GDM1 (cell line): ENCODE results near the gene GPC4.
"Not testable (repeated sequence)": the region's sequence is repeated elsewhere in the genome, so short reads cannot be mapped to it uniquely, and the experiment has no call there.

Source experiments
- DNase-seq: peaks from one replicate; lab custom pipeline; 2025; lab: John Stamatoyannopoulos, UW

GPC4 gene

DNA sequence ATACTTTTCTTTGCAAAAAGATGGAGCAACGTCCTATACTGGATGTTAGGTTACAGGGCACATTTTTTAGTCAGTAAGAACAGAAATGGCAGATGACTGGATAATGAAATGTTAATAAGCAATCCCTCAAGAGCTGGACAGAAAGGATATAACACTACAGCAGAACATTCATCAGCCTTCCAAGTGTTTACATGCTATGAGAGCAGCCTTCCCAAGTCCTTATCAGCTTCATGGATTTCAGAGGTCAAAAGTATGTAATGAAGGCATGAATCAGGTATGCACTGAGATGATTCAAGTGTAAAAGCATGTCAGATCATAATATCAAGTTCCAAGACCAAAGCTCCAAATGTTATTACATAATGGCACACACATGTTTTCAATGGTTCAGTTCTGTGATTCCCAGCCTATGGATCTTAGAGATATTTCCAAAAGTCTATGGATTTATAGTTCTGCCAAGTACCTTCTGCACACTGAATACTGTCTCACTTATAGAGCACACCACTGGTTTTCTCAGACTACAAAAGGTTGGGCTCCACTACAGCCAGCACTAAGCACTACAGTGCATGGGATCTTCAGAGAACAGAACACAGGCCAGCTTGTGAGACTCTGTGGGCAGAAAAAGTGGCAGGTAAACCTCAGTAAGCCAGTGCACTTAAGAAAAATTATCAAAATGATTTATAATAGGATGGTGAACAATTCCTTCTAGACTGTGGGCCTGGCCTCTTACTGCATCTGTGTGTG is 49.2 kb downstream of the GPC4 start:
- no peak for DNase-seq

DNA sequence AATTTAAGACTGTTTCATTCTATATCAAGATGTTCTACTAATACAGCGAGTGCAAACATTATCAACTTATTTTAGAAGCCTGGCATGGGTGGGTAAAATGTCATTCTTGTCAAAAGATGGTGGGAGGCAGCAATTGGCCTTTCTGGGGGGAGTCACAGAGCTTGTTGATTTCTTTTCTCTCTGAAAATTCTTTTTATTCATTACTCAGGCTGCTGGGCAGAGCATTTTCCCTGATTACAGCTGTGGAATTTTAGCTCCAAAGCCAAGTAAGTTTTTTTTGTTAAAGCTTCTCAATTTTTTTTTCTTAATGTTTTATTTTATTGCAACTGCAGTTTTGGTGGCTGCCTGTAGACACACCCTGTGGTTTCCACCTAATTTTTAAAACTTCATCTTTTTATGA is 50.4 kb downstream of the GPC4 start:
- DNase-seq, result no peak

DNA sequence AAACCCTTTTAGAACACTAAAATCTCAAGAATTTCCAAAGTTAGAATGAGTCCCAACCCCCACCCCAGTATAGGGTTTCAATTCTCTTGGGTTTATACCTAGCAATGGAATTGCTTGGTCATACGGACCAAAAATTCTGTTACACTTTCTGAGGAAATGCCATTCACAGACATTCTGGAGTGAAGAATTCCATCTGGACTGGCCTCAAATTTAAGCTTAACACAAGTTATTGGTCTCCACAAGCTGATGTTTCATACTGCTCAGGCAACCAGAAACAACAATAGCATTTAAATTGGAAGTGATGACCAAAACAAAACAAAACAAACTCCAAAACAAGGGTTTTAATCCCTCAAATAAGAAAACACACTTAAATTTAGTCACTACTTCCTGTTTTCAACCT is 51.1 kb downstream of the GPC4 start:
- DNase-seq, result no peak

DNA sequence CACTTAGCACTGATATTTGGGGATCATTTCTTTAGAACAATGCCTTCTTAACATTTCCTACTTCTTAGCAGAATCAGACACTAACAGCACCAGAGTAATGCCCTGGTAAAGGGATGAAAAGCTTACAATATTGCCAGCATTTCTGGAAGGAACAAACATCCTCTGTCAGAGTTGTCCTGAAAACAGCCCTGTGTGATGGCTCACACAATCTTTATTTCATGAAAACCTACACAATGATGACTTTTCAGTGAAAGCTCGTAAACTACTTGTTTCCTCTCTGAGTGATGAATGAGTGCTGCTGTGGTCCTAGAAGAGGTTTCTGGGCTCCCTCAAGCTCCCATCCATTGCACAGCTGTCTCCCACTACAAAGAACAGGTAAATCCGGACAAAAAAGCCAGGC is 52.8 kb downstream of the GPC4 start:
- DNase-seq, result no peak

DNA sequence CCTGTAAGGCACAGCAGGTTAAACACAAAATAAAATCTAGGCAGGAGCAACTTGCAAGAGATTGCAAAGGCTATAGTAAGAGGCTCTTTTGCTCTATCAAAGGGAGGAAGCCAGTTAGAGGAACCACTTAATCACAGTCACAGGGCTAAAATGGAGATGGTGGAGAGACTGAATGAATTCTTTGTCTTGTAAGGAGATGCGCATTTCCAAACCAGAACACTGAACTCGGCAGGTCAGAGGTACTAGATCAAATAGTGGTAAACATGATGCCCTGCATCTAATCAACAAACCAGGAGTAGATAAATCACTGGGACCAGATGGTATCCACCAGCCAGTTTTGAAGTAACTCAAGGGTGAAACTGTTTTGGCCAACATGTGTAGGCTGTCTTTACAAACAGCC is 55.8 kb downstream of the GPC4 start:
- no peak for DNase-seq

DNA sequence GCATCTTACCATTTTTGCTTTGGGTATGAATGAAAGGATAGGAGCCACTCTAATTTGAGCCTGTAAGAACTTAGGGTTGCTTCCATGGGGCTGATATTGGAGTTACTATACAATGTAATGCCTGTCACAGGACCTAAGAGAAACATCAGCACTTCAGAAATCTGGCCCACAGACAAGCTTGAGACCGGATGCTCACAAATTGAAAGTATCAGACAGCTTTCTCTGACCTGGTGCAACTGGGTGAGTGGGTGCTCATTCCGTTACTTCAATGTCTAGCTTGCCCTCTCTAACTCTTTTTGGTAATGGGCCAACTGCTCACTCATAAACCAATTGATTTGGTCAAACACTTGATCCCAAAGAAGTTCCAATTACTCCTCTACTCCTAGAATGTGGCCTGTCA is 62.1 kb downstream of the GPC4 start:
- DNase-seq, result no peak

DNA sequence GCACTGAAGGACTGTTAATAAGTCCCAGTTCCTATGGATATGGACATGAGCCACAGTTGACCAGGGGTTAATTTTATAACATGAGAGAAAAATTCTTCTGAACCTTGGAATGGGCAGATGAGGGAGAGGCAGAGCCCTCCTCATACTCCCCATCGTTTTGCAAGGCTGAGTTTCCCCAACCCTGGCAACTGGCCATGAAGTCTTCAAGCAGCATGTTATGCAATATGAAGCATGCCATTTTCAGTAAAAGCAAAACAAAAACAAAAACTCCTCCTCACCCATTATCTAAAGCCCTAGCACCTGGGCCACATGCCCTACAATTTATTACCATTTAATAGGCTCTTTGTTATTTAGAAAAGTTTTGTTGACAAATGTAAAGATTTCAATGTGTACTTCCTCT is 64.5 kb downstream of the GPC4 start:
- DNase-seq, result no peak

DNA sequence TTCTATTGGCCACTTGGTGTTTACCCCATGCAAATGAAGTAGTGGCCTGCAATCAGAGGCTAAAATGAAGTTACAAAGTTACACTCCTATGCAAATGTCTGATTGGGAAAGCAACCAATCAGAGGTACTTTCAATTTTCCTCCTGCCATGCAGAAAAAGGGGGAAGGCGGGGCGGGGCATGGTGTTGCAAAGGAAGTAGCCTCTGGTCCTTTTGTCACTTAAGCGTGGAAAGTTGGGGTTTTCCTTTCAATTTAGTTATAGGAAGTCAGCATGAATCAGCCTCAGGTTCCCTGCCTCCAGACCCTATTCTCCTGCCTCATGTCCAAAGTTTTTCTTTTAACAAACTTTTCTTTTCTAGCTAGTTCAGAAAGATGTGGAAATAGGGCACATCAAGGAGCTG is 69.3 kb downstream of the GPC4 start:
- DNase-seq, result no peak

DNA sequence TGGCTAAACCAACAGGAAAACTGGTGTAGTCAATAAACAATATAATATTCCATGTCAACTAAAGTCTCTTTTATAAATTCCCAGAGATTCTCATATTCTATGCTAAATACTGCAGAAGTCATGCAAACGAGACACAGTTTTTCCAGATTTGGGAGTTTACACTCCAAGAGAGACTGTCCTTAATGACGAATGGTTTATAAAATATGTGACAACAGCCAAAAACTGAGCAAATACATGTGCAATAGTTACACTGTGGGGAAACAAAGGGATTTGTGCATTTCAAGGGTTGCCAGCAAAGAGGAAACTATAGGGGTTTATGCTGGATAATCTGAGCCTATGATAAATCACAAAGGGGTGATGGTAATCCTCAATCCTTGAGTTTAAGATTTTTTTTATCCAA is 75.7 kb downstream of the GPC4 start:
- no peak for DNase-seq

DNA sequence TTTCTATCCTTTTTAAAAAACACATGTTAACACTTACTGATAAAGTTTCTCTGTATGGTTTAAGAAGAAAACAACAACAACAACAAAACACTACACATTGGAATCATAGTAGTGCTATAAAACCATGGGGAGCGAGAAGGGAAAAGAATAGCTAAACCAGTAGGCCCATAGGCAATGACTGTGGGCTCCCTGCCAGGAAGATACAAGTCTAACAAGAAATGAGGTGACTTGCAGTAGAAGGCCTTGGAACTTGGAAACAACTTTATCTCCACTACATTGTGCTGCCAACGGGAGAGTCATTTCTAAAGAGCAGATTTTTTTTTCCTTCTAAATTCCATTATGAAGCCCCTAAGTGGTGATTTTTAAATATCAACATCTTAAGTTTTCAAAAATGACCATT is 78.0 kb downstream of the GPC4 start:
- DNase-seq, result no peak

DNA sequence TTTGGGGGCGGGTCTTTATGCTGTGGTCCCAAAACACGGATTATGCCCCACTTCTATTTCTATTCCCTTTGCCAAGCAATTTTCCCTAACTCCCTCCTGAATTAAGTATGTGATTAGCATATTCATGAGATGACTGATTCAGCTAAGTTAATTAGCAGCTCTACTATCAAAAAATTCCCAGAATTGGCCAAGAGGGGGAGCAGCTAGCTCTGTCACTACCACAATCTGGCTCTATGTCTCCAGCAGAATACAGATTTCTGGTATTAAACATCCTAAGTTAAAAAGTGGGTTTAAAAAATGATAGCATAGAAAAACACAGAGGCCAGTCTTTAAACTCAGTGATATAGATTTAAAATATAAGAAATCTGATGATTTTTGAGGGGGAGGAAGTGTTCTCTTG is 80.3 kb downstream of the GPC4 start:
- DNase-seq, result no peak

DNA sequence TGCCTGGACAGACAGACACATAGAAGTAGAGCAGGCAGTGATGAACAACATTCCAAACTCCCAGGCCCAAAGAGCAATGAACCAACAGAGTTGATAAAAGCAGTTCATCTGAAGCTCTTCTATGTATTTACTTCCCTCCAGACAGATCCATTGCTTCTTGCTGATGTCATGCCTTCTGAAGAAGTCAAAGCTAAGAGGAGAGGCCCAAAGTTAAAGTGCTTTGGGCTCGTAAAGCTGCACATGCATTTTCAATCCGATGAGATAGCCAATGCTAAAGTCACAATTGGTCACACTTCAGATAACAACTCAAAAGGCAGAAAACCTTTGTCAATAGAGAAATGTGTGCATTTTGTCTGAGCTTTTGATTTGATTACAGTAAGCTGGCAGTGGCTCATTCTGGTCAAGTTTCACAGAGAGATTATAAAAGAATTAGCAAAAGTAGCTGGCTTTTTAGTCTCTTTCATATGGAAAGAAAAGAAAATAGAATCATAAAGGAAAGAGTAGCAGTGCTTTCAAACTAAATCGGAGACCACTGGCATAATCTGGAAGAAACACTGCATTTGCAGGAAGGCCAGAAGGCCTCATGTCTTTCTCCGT is 82.0 kb downstream of the GPC4 start:
- DNase-seq, result no peak

DNA sequence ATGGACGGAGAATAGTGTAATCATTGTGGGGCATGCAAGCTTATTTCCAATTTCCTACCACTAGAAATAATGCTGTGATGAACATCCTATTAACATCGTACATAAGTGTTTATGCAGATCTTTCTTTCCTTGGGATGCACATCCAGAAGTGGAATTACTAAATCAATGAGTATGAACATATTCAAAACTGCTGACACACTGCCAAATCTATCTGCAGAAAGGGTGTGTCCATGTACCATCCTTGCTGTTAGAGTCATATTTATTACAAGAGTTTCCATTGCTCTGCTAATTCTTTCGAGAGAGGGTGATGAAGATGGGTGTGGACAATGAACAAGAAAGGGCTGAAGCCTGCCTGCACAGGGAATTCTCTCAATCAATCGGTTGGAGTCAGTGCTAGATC is 82.6 kb downstream of the GPC4 start:
- no peak for DNase-seq

DNA sequence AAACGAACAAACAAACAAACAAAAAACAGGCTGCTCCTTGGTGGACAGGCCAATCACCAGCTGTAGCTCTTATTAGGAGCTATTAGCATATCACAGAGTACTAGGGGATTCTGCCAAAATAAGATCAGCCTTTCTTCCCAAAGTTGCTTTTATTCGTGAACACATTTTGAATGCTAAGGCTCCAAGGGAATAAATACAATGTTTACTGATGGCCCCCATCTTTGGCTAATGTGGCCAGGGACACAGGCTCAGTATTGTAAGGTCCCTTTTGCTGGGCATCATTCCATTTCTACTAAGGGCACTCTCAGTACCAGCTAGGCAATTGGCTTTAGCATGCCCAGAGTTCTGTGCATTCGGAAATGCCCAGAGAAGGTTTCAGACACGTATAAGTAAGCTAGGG is 84.3 kb downstream of the GPC4 start:
- no peak for DNase-seq

DNA sequence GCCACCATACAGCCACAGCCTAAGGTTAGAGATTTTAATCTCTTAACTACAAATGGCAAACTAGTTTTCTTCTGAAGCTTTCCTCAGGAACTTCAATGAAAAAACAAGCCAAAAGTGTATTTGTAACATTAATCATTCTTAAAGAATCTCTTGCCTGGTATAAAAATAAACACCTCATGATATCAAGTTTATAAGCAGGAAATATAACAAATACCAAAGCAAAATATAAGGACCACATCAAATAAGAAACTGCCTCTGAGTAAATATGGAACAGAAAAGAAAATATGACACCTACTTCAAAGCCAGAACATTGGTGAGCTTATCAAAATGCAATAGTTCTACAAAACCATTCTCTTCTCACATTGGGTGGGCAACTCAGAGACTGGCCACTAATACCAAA is 89.9 kb downstream of the GPC4 start:
- no peak for DNase-seq

DNA sequence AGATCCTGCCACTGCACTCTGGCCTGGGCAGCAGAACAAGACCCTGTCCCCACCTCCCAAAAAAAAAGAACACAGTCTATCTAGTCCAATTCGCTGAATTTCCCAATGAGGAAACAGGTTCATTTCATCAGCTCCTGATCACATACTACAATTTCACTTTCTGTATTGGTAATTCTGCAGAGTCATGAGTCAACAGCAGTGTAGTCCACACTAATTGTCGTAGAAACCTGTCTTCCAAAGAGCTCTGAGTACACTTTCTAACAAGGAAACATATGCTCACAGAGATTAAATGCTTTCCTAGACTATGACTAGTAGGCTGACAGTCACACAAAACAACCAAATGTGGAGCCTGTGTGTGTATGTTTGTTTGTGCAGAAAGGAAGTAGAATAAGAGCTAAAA is 91.9 kb downstream of the GPC4 start:
- DNase-seq, result no peak

DNA sequence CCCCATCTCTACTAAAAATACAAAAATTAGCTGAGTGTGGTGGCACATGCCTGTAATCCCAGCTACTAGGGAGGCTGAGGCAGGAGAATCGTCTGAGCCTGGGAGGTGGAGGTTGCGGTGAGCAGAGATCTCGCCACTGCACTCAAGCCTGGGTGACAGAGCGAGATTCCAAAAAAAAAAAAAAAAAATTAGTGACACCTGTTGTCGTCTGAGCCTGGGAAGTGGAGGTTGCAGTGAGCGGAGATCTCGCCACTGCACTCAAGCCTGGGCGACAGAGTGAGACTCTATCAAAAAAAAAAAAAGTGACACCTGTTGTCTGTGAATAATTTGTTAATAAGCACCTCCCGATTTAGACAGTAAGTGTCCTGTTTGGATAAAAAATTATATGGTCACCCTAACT is 93.0 kb downstream of the GPC4 start:
- DNase-seq, result not testable (repeated sequence)

DNA sequence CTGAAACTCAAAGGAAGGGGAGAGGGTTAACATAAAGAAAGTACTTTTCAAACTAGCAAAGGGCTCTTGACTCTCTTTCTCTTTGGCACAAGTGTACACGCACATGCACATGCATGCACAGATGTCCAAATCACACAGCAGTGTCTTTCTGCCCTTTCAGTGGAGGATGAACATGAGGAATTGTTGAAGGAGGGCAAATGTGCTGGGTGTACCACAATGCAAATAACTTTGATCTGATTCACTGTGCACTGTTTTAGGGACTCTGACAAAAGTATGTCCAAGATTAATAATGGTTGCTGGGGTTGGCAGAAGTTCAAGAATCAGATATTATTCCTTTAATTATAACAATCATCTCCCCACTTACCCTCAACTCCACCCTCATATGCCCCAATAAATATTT is 93.8 kb downstream of the GPC4 start:
- DNase-seq, result no peak

DNA sequence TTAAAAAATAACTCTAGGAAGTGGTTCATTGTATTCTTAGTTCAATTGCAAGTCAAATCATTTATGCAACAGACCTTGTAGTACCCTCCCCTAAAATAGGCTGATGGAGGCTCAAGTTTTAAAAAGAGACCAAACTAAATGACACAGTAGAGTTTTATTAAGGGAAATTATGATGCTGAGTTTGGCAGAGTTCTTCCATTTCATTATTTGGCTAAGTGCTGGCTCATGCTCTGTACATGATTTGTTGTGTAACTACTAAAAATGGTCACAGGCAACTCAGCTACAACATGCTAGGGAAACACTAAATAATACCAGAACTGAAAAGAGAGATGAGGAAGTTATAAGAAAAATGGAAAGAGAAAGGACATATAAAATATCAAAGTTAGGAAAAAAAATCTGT is 101.0 kb downstream of the GPC4 start:
- DNase-seq, result no peak

DNA sequence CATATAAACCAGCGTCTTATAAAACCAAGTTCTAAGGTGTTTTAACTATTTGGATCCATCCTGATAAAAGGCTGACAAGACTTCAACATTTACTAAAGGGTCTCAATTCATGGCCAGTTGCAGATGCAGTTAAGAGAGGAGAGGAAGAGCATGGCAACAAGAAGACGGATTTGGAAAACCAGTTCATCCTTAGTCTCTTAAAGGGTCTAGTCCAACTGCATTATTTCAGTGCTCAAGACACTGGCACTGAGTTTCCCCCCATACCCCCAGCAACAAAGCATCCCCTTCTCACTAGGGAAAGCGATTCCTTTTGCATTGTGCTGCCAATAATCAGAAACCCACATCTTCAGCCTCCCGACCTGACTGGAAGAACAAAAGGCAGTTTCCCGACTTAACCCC is 106.8 kb downstream of the GPC4 start:
- DNase-seq, result no peak

DNA sequence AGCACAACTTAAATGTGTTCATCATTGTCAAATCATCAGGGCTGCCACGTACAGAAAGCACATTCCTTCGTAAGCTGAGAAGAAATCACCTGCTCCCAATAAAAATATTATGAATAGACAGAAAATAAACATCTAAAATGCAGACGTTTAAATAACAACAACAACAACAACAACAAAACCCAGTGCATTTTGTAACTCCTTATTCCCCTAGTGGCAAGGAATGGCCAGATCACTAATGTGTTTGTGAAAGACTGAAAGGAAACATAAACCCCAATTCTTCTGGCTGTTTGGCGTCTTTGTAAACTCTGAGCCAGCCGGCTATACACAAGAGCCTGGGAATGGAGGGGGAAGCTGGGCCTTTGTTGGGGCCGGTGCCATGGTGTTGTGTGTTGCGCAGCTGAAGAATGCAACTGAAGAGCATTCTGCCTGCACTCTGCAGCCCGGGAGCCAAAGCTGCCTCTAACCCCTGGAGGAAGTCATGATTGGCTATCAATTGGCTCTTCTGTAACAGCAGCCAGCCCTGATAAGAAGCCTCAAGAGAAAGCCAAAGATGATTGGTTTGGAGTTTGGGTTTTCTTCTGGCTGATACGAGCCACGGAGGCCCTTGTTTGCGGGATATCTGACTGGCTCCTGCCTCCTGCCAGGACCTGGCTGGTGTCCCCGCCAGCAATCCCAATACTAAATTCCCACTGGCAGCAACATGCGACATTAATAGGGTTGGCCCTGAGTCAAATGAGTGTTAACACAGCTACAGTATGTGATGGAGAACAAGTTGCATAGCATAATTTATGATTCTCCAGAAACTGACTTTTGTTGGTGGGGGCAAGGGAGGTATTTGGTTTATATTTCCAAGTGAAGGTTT is 107.4 kb downstream of the GPC4 start:
- no peak for DNase-seq

DNA sequence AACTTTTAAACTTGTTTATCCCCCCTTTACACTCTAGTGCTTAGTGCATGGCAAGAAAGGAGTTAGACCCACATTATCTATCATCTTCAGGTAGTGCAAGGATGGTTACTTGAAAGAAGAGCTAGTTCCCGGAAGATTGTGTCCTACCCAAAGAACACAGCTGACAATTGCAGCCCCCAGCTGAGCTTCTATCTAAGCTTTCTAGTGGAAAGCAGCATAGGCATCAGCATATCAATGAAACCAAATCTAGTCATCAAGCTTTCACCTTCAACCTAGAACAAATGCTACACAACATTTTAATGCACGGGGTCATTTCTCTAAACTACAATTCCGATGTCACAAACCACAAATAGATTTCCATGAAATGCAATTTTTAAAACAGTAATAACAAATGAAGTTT is 108.2 kb downstream of the GPC4 start:
- DNase-seq, result no peak

DNA sequence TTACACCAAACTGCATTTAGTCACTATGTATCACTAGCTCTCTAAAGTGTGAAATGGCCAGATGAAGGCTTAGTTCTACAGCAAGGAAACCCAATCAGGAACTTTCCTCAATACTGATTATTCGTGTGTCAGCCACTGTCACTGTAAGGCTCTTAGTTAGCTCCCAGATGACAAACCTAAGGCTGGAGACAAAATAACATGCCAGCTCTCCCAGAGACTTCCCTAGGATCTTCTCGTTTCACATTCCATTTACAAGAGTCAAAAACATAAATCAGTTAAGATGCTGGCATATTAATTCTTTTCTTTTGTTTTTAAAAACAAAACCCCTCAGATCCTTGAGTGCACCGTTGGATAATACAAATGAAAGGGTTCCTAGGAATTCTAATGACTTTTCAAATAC is 109.0 kb downstream of the GPC4 start:
- DNase-seq, result no peak
